Measurements from ENCODE around the gene CBLN4. TPM values are rescaled to one million over a fixed set of nuclear protein-coding genes. Genes with fewer than 3 reads are reported as not detected.

CBLN4 gene
- 10 to 100 TPM in 1 of 4 donors, not detected in 3; 26.2 TPM for total RNA-seq

GRCh38 chr20:56005389-56005715 is at the start of gene CBLN4:
TSS of gene CBLN4 (minus strand) at chr20:56005519. CDS start at chr20:56004171, 1,348 bp downstream.
- no peak within 1 kb of the TSS for H3K4me3 ChIP-seq
- H3K4me1 ChIP-seq = peaks cover 0 to 9% of the 10 kb centered on the region in 2 donors
- no peak within 1 kb of the TSS for H3K27ac ChIP-seq
- TF ChIP-seq POLR2A (IDR thresholded peaks at IDR 0.05) (no peak), CTCF (IDR thresholded peaks at IDR 0.05) (no peak)
- no peaks in the 10 kb centered on the region for H3K36me3 ChIP-seq
- no peaks in the 10 kb centered on the region for H3K9me3 ChIP-seq
- intact Hi-C loops (cut with DNase I; ENCODE audit: low total_unique reads) = no loop called here
- H3K27me3 ChIP-seq = peaks cover 14 to 16% of the 10 kb centered on the region in 2 donors
- no peak for DNase-seq

GRCh38 chr20:56043227-56043626 is 37.9 kb upstream of the CBLN4 start:
- intact Hi-C loops (cut with DNase I; ENCODE audit: low total_unique reads) = no loop called here
- TF ChIP-seq CTCF (IDR thresholded peaks at IDR 0.05) = no peak
- TF ChIP-seq POLR2A (IDR thresholded peaks at IDR 0.05) = no peak

GRCh38 chr20:56032251-56032650 is 26.9 kb upstream of the CBLN4 start:
- Histone ChIP-seq H3K4me1 (no peaks in the 10 kb centered on the region), H3K27ac (no peak overlapping the region), H3K4me3 (no peak overlapping the region), H3K27me3 (no peaks in the 10 kb centered on the region), H3K36me3 (no peaks in the 10 kb centered on the region), H3K9me3 (peaks cover 0 to 27% of the 10 kb centered on the region in 2 donors)
- no peak for TF ChIP-seq CTCF (IDR thresholded peaks at IDR 0.05)
- TF ChIP-seq POLR2A (IDR thresholded peaks at IDR 0.05) = no peak
- intact Hi-C loops (cut with DNase I; ENCODE audit: low total_unique reads) = no loop called here
- DNase-seq = no peak

More at GRCh38 chr20:56043227-56043626, 37.9 kb upstream of the CBLN4 start:
- no peak overlapping the region for H3K27ac ChIP-seq
- no peaks in the 10 kb centered on the region for H3K9me3 ChIP-seq
- no peaks in the 10 kb centered on the region for H3K4me1 ChIP-seq
- DNase-seq = no peak
- H3K27me3 ChIP-seq = no peaks in the 10 kb centered on the region
- H3K4me3 ChIP-seq = no peak overlapping the region
- no peaks in the 10 kb centered on the region for H3K36me3 ChIP-seq

- Histone ChIP-seq H3K4me3 (no peak overlapping the region), H3K36me3 (no peaks in the 10 kb centered on the region), H3K27me3 (no peaks in the 10 kb centered on the region), H3K27ac (no peak overlapping the region), H3K4me1 (no peaks in the 10 kb centered on the region), H3K9me3 (no peaks in the 10 kb centered on the region)
- TF ChIP-seq CTCF (IDR thresholded peaks at IDR 0.05) = no peak
- no peak for TF ChIP-seq POLR2A (IDR thresholded peaks at IDR 0.05)
- no peak for DNase-seq
- intact Hi-C loops (cut with DNase I; ENCODE audit: low total_unique reads) = no loop called here
These were observed 13.4 kb upstream of the CBLN4 start for GRCh38 chr20:56018716-56019115.

GRCh38 chr20:56018194-56018593 is 12.9 kb upstream of the CBLN4 start:
- Histone ChIP-seq H3K4me1 (no peaks in the 10 kb centered on the region), H3K9me3 (no peaks in the 10 kb centered on the region), H3K4me3 (no peak overlapping the region), H3K27ac (no peak overlapping the region), H3K36me3 (no peaks in the 10 kb centered on the region), H3K27me3 (no peaks in the 10 kb centered on the region)
- TF ChIP-seq CTCF (IDR thresholded peaks at IDR 0.05) (no peak), POLR2A (IDR thresholded peaks at IDR 0.05) (no peak)
- intact Hi-C loops (cut with DNase I; ENCODE audit: low total_unique reads) = no loop called here
- no peak for DNase-seq

All from uterus (tissue), 4 donors.